ENCODE data around the gene PHF14.

- TF ChIP-seq, protein P1, sequence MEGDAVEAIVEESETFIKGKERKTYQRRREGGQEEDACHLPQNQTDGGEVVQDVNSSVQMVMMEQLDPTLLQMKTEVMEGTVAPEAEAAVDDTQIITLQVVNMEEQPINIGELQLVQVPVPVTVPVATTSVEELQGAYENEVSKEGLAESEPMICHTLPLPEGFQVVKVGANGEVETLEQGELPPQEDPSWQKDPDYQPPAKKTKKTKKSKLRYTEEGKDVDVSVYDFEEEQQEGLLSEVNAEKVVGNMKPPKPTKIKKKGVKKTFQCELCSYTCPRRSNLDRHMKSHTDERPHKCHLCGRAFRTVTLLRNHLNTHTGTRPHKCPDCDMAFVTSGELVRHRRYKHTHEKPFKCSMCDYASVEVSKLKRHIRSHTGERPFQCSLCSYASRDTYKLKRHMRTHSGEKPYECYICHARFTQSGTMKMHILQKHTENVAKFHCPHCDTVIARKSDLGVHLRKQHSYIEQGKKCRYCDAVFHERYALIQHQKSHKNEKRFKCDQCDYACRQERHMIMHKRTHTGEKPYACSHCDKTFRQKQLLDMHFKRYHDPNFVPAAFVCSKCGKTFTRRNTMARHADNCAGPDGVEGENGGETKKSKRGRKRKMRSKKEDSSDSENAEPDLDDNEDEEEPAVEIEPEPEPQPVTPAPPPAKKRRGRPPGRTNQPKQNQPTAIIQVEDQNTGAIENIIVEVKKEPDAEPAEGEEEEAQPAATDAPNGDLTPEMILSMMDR (IDR thresholded peaks at IDR 0.05): no peak
- no peak for TF ChIP-seq POLR2A (IDR thresholded peaks at IDR 0.05)
Observed at GRCh38 chr7:10930551-10930950, 43.1 kb upstream of the PHF14 start.
